Activated CD4-positive, alpha-beta T cell treated with anti-CD3 and anti-CD28 coated beads for 1 hour (primary cell): Measurements from ENCODE around the gene OR4F6.
"Not testable (repeated sequence)": the region's sequence is repeated elsewhere in the genome, so short reads cannot be mapped to it uniquely, and the experiment has no call there.

ENCODE experiments used
- DNase-seq: peaks from one replicate; pipeline ENCODE4 v3.0.0-alpha.2; 2020

OR4F6 gene

DNA sequence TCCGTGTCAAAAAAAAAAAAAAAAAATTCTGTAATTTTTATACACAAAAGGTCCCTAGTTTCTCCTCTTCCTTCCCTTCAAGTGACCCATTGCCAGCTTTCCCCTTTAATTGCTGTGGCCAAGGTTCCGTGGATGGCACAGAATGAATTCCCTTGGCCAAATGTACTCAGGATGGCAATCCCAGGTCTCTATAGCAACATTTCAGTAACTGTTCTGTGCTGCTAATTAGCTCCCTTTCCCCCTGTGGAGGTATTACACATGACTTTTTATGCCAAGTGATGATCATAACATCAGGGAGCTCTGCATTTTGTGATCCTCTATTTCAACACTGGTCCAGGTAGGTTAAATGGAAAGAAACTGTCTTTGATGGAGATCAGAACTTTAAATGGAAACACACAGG, at the start of gene OR4F6:
Gene OR4F6 (plus strand): TSS at position 301 of the 400 bp plus-strand sequence. CDS start 2,211 bp downstream, outside the sequence.
- DNase-seq = no peak

DNA sequence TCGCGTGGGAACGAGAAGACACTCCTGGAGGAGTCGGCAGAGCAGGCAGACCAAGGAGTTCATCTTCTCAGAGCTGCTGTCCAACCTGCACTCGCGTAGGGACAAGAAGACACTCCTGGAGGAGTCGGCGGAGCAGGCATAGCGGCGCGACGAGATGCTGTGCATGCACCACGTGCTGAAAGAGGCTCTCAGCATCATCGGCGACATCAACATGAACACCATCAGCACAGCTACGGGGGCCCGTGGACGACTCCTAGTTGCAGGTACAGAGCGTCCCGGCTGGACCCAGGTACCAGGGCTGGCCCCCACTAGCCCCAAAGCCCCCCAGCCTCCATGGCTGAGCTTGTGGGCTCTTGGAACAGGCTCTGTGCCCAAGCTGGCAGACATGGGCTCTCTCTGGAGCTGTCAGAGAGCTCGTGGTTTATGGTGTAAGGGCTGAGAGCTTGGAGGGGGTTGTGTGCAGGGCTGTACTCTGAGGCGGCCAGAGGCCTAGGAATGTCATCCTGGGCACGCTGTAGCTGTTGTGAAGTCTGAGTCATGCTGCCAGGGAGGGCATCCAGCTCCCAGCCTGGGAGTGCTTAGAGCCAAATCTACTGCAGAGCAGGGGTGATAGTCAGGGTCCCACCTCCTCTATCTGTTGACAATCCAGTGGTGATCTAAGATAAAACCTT, 38.5 kb upstream of the OR4F6 start:
- not testable (repeated sequence) for DNase-seq

DNA sequence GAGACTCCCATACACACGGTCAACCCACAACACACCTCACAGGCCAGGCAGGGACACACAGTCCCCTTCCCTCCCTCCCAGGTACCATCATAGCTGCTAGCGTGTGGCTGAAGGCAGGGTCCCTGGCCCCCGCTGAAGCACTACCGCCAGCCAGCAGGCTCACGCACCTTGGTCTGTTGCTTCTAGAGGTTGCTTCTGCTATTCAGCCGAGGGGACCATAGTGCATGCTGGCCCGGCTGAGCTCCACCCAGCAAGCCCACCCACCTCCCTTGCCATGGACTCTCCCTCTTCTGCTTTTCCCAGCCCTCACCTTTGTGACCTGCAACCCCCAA, 38.0 kb upstream of the OR4F6 start:
- DNase-seq = not testable (repeated sequence)

DNA sequence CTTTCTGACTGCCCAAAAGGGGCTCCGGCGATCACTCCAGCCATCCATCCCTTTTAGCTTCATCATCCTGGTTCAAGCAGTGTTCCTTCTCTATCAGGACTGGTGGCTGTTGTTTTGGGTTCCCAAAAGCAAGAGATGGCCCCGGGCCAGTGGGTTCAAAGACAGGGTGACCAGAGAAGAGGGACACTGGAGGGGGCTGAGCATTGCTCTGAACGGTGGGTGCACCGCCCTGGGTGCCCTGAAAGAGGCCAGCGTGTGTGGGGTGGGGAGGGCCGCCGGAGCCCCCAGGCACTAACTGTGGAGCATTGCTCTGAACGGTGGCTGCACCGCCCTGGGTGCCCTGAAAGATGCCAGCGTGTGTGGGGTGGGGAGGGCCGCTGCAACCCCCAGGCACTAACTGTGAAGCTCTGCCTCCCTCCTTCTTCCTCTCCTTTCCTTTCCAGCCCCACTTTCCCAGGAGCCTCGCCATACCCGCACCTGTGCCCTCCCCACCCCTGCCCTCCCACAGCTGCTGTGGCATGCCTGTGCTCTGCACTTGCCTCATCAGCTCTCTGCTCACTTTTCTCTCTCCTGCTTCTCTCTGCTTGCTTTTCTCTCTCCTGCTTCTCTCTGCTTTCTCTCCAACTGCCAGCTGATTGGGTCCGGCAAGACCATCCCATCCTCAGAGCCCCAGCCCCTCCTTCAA, 37.4 kb upstream of the OR4F6 start:
- DNase-seq = no peak

DNA sequence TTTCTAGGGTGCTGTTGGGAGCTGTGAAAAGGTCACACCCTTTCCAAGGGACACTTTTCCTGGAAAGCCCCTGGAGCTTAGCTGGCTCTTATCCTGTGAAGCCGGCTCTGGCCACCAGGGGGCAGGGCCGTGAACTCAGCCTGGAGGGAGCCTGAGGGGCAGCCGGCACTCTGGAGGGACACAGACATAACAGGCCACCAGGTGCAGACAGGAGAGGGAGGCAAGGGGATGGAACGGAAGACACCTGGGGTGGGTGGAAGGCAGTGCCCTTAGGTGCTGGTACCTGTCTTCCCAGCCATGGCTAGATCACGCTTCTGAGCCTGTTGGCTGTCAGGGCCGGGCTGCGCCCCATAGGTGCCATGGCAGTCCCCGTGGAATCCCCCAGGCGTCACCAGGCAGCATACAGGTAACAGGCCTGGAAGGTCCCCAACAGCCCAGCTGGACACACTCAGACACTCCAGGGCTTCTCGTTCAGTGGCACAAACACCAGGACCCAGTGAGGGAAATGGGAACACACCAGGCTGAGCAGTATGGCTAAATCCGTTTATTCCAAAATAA, 36.1 kb upstream of the OR4F6 start:
- DNase-seq = not testable (repeated sequence)

GRCh38 chr15:101772921-101773320, 30.4 kb upstream of the OR4F6 start:
- no peak for DNase-seq

DNA sequence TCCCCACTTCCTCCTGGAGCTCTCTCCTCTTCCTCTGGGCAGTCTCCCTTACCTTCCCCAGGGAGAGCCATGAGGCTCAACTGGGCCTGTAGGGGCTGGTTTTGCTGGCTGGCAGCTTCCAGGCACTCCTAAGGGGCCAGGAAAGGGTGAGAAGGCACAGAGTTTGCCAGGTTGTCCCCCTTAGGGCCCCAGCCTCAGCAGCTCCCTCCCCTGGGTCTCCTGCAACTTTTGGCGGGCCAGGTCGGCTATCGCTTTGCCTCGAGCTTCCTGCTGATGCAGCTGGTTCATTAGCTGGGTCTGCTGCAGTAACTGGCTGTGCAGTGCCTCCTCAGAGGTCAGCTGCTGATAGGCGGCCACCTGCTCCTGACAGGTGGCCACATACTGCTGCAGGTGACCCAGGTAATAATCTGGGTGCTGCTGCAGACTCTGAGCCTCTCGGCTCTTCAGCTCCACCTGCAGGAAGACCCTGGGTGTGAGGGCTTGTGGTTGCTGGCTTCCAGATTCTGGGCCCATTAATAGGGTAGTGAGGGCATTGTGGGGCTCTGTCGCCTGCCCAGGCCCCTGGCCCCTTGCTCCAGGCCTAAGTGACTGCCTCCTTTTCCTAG, 29.7 kb upstream of the OR4F6 start:
- no peak for DNase-seq

GRCh38 chr15:101775136-101775535, 28.2 kb upstream of the OR4F6 start:
- DNase-seq = no peak

DNA sequence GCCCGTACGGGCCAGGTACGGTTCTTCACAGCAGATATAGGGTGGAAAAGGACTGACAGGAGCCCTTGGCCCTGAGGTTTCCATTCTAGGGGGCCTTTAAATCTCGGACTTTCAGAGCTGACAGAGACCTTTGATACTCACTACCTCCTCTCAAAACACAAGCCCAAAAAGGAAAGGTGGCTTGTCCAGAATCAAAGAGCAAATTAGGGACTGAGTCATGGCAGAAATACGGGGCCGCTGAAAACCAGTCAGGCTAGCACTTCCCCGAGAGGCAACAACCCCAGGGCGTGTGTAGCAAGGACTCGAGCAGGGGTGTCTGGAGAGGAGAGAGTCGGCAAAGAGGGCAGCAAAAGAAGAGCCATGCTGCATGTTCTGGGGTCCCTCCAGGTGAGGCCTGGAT, 24.7 kb upstream of the OR4F6 start:
- DNase-seq = not testable (repeated sequence)

DNA sequence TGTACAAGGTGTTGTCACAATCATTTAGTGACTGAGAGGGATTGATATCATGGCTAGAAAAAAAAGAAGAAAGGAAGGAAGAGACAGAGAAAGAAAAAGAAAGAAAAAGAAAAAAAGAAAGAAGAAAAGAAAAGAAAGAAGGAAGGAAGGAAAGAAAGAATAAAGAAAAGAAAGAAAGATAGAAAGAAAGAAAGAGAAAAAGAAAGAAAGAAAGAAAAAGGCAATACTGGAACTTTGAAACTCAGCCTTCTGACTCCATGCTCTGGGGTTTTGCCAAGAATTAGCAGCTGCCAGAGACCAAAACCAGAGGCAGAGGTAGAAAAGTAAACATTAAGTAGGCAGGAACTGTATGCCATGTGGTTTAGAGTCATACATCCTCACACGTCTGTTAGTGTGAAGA, 23.1 kb upstream of the OR4F6 start:
- not testable (repeated sequence) for DNase-seq

DNA sequence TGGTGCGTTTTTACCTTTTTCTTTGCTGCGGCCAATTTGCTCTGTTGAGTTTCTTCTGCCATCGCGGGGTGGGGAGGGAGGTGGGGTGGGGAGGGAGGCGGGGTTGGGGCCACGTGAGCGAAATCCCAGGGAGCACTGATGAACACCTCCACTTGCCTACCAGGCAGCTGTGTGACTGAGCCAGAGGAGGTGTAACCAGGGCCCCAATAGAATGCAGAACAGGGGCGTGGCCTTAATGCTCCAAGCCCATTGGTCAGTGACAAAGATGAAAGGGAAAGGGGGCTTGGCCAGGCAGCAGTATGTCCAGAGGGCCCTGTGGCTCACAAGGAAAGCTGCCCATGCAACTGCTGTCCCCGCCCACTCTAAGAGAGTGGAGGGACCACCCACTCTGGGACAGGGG, 21.4 kb upstream of the OR4F6 start:
- DNase-seq = no peak

- no peak for DNase-seq
Measured at GRCh38 chr15:101784644-101785043, 18.7 kb upstream of the OR4F6 start.

GRCh38 chr15:101786422-101786821, 16.9 kb upstream of the OR4F6 start:
- not testable (repeated sequence) for DNase-seq

- DNase-seq = not testable (repeated sequence)
Measured at GRCh38 chr15:101788001-101788400, 15.3 kb upstream of the OR4F6 start.

- not testable (repeated sequence) for DNase-seq
Measured at GRCh38 chr15:101788503-101789269, 14.6 kb upstream of the OR4F6 start.

DNA sequence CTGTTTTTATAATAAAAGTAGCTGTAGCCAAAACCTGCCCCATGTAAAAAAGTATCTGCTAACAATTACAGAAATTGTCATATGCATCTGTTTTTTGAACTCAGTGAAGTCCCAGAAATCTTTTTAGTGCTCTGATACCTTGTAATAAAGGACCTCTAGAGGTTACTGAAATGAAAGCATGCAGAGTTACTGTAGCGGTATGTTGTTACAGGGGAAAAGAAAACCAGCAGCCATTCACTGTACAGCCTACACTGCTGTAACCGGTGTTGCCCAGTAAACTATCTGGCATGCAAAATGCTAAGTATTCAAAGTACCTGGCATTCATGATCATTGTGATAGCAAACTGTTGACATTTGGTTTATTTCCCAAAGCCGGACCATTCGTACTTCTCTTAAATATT, 12.6 kb upstream of the OR4F6 start:
- DNase-seq = not testable (repeated sequence)

DNA sequence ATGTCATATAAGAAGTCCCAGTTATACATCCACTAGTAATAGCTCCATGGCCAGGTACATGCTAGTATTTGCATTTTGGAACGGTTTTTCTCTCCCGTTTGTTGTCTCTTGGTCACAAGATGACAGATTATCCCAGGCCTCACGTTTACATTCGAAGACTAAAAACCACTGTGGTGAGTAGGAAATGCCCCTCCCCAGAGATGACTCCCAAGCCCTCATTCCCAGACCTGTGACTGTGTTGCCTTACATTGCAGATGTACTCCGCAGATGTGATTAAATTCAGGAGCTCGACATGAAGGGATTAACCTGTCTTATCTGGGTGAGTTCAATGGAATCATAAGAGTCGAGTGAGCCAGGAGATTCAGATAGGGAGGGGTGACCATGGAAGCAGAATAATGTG, 9.3 kb upstream of the OR4F6 start:
- not testable (repeated sequence) for DNase-seq

DNA sequence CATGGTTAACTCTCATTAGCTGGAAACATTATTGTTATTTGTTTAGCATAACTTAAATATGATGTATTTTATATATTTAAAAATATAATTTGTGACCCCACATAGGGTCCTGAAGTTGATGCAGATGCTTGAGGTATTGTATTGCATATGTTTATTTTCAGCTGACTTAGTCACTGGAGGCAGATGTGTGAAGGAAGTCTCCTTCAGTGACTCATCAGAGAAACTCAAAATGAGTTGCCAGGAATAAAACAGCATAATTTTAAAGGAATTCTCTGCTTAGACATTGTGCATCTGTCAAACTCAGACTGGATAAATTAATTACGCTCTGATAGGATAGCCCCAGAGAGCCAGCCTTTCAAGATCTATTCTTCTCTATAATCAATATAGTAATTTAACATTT, 7.9 kb upstream of the OR4F6 start:
- no peak for DNase-seq

GRCh38 chr15:101799665-101800064, 3.6 kb upstream of the OR4F6 start:
- no peak for DNase-seq

DNA sequence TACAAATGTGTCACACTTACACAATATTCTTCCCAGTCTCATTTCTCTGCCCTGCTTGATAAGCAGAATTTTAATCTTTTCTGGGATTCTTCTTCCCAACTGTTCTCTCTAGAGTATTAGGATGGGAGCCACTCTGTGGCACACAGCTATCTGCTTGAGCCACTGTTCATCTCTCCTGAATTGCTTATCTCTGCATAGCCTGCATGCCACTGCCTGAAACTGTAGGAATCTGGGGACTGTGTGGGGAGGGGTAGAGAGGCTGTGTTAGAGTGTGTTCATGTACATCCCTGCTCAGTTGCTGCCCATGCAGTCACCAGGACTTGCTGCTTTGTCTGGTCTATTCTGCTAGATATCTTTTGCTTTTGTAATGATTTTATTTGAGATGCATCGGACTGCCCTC, 2.3 kb upstream of the OR4F6 start:
- no peak for DNase-seq

DNA sequence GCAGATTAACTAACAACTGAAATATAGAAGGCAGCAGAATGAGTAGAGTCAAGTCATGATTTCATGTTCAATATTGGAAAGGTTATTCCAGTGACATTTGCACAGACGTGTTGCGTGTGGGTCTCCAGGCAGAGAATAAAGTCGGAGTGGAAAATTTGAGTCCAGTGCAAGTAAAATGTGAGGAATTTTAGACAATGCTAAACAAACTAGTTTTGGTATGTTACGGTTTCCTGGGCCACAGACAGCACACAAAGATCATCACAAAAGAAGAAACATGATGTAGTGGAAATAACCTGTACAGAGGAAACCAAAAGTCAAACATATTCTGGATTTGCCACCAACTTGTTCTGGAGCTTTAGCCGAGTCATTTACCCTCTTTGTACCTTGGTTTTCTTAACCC, 367 bp downstream of the OR4F6 start:
- DNase-seq = no peak

- no peak for DNase-seq
Measured at GRCh38 chr15:101804375-101804774, 1.1 kb downstream of the OR4F6 start.

- no peak for DNase-seq
Measured at GRCh38 chr15:101804941-101805340, 1.6 kb downstream of the OR4F6 start.
